Mesendoderm (in vitro differentiated cells): ENCODE data around the gene STAT6.

ENCODE experiments used
- DNase-seq: peaks from one replicate; pipeline ENCODE4 v3.0.0; 2013
- H2AK5ac ChIP-seq: 2 replicates; pipeline ENCODE4 v1.6.1; 2013; ENCODE audit warnings: low read length, inconsistent platforms
- H2BK120ac ChIP-seq: 2 replicates; pipeline ENCODE4 v1.6.1; 2013; ENCODE audit warnings: low read depth, mild to moderate bottlenecking, low read length, moderate library complexity, mixed read lengths
- H2BK15ac ChIP-seq: replicated peaks from 2 replicates; pipeline ENCODE4 v1.6.1; 2013; ENCODE audit warnings: low read depth, mild to moderate bottlenecking, moderate library complexity
- H2BK5ac ChIP-seq: 2 replicates; pipeline ENCODE4 v1.6.1; 2013; ENCODE audit warnings: low read length, inconsistent platforms
- H3K18ac ChIP-seq: 2 replicates; pipeline ENCODE4 v1.6.1; 2013; ENCODE audit warnings: mild to moderate bottlenecking, low read length, mixed read lengths
- H3K23ac ChIP-seq: one replicate; pipeline ENCODE4 v1.6.1; 2013; ENCODE audit warnings: low read length
- H3K27ac ChIP-seq: 2 replicates; pipeline ENCODE4 v1.5.1; 2013; ENCODE audit warnings: low read depth, mild to moderate bottlenecking, inconsistent platforms, low read length, moderate library complexity
- H3K27me3 ChIP-seq: 2 replicates; pipeline ENCODE4 v1.6.1; 2013; ENCODE audit warnings: low read length, control low read depth, mild to moderate bottlenecking, inconsistent platforms; ENCODE audit not compliant: insufficient read depth, poor library complexity
- H3K36me3 ChIP-seq: 2 replicates; pipeline ENCODE4 v1.6.1; 2013; ENCODE audit warnings: low read length, inconsistent platforms; ENCODE audit not compliant: control insufficient read depth, insufficient read depth
- H3K4ac ChIP-seq: one replicate; pipeline ENCODE4 v1.6.1; 2013; ENCODE audit warnings: low read depth, mild to moderate bottlenecking, low read length, moderate library complexity
- H3K4me1 ChIP-seq: 2 replicates; pipeline ENCODE4 v1.6.1; 2013; ENCODE audit warnings: low read depth, low read length, inconsistent platforms; ENCODE audit not compliant: control insufficient read depth
- H3K4me2 ChIP-seq: 2 replicates; pipeline ENCODE4 v1.6.1; 2013; ENCODE audit warnings: low read length
- H3K4me3 ChIP-seq: 2 replicates; pipeline ENCODE4 v1.5.1; 2013; ENCODE audit warnings: mild to moderate bottlenecking, low read length
- H3K56ac ChIP-seq: one replicate; pipeline ENCODE4 v1.6.1; 2013; ENCODE audit warnings: low read length
- H3K79me1 ChIP-seq: 2 replicates; pipeline ENCODE4 v1.6.1; 2013; ENCODE audit warnings: low read length, inconsistent platforms
- H3K79me2 ChIP-seq: 2 replicates; pipeline ENCODE4 v1.6.1; 2013; ENCODE audit warnings: mild to moderate bottlenecking, low read length; ENCODE audit not compliant: control insufficient read depth, insufficient read depth
- H3K9ac ChIP-seq: 2 replicates; pipeline ENCODE4 v1.6.1; 2013; ENCODE audit warnings: low read length, inconsistent platforms
- H4K5ac ChIP-seq: one replicate; pipeline ENCODE4 v1.6.1; 2013; ENCODE audit warnings: low read length
- H4K8ac ChIP-seq: one replicate; pipeline ENCODE4 v1.6.1; 2013; ENCODE audit warnings: low read depth, mild to moderate bottlenecking, control low read depth, low read length, moderate library complexity
- WGBS: extraction: QIAGEN DNeasy Blood & Tissue Kit; methylation state at CpG from one replicate; pipeline ENCODE4 v1.1.7; 2013; ENCODE audit warnings: low lambda C conversion rate, missing lambda C conversion rate; ENCODE audit not compliant: insufficient coverage; ENCODE audit errors: extremely low coverage; 5-methylcytosine and 5-hydroxymethylcytosine counted together

Gene STAT6

DNA sequence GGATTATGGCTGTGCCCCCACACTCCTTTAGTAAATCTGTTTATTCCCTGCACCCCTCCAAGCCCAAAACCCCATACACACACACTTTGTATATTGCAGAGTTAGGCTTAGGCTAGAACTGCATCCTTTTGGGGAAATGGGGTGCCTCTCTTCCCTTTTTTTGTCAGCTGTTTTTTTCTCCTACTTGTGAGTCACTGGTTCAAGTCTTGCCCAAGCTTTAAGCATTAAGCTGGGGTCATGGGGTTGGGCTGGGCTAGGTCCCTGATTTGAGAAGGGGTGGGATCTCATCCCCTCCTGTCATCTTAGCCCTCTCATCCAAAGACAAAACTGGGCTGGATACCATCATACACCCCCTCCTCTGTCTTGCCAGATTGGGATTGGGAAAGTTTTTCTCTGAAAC, 18.7 kb upstream of the STAT6 start:
- H3K4me1 ChIP-seq, result peaks cover 21% of the 10 kb centered on the region
- H3K18ac ChIP-seq, result no peak overlapping the region
- H3K79me2 ChIP-seq, result peaks cover 41% of the 10 kb centered on the region
- H2BK15ac ChIP-seq, result no peak overlapping the region
- H4K8ac ChIP-seq, result no peak overlapping the region
- no peak overlapping the region for H3K27ac ChIP-seq
- peak overlapping the region; percentile 91 for H3K9ac ChIP-seq
- no peak overlapping the region for H3K4ac ChIP-seq
- DNase-seq, result no peak
- no peak overlapping the region for H3K23ac ChIP-seq
- no peak overlapping the region for H2BK120ac ChIP-seq
- H3K4me2 ChIP-seq, result peak overlapping the region; percentile 69
- H3K4me3 ChIP-seq, result no peak overlapping the region
- H2AK5ac ChIP-seq, result no peak overlapping the region
- peak overlapping the region; percentile 89 for H3K56ac ChIP-seq
- no peak overlapping the region for H4K5ac ChIP-seq
- H3K27me3 ChIP-seq, result no peaks in the 10 kb centered on the region
- no peaks in the 10 kb centered on the region for H3K36me3 ChIP-seq
- H3K79me1 ChIP-seq, result peaks cover 16% of the 10 kb centered on the region
- no peak overlapping the region for H2BK5ac ChIP-seq

GRCh38 chr12:57129321-57129842, 18.2 kb upstream of the STAT6 start:
- H3K4ac ChIP-seq, result peak overlapping the region; percentile 98
- H3K4me1 ChIP-seq, result peaks cover 21% of the 10 kb centered on the region
- no peak overlapping the region for H2BK15ac ChIP-seq
- no peak overlapping the region for H3K23ac ChIP-seq
- H3K79me2 ChIP-seq, result peaks cover 41% of the 10 kb centered on the region
- H4K8ac ChIP-seq, result no peak overlapping the region
- H3K27ac ChIP-seq, result peak overlapping the region; percentile 51
- H3K36me3 ChIP-seq, result no peaks in the 10 kb centered on the region
- H3K56ac ChIP-seq, result peak overlapping the region; percentile 89
- no peak overlapping the region for H2BK5ac ChIP-seq
- peak overlapping the region; percentile 91 for H3K9ac ChIP-seq
- H3K4me2 ChIP-seq, result peak overlapping the region; percentile 69
- peak overlapping the region; percentile 97 for H3K18ac ChIP-seq
- peak overlapping the region; percentile 73 for H3K4me3 ChIP-seq
- peak; percentile 70 for DNase-seq
- H4K5ac ChIP-seq, result no peak overlapping the region
- H2BK120ac ChIP-seq, result no peak overlapping the region
- H3K27me3 ChIP-seq, result no peaks in the 10 kb centered on the region
- no CpG with 5 or more reads among the region's 12 CpGs for WGBS
- no peak overlapping the region for H2AK5ac ChIP-seq
- H3K79me1 ChIP-seq, result peaks cover 16% of the 10 kb centered on the region

GRCh38 chr12:57128519-57129247, 17.5 kb upstream of the STAT6 start:
- H4K8ac ChIP-seq, result peak overlapping the region; percentile 65
- peaks cover 20% of the 10 kb centered on the region for H3K4me1 ChIP-seq
- no peaks in the 10 kb centered on the region for H3K36me3 ChIP-seq
- DNase-seq, result peak; percentile 51
- H2BK15ac ChIP-seq, result no peak overlapping the region
- H2AK5ac ChIP-seq, result no peak overlapping the region
- H3K4me2 ChIP-seq, result peak overlapping the region; percentile 85
- H3K27ac ChIP-seq, result peak overlapping the region; percentile 85
- H3K56ac ChIP-seq, result peak overlapping the region; percentile 89
- peak overlapping the region; percentile 73 for H3K4me3 ChIP-seq
- peaks cover 14% of the 10 kb centered on the region for H3K79me1 ChIP-seq
- H4K5ac ChIP-seq, result no peak overlapping the region
- peak overlapping the region; percentile 98 for H3K4ac ChIP-seq
- peak overlapping the region; percentile 85 for H2BK120ac ChIP-seq
- no peaks in the 10 kb centered on the region for H3K27me3 ChIP-seq
- H3K9ac ChIP-seq, result peak overlapping the region; percentile 91
- H2BK5ac ChIP-seq, result peak overlapping the region; percentile 5
- WGBS, result no CpG with 5 or more reads among the region's 35 CpGs
- H3K23ac ChIP-seq, result peak overlapping the region; percentile 81
- H3K79me2 ChIP-seq, result peaks cover 38% of the 10 kb centered on the region
- H3K18ac ChIP-seq, result peak overlapping the region; percentile 97

DNA sequence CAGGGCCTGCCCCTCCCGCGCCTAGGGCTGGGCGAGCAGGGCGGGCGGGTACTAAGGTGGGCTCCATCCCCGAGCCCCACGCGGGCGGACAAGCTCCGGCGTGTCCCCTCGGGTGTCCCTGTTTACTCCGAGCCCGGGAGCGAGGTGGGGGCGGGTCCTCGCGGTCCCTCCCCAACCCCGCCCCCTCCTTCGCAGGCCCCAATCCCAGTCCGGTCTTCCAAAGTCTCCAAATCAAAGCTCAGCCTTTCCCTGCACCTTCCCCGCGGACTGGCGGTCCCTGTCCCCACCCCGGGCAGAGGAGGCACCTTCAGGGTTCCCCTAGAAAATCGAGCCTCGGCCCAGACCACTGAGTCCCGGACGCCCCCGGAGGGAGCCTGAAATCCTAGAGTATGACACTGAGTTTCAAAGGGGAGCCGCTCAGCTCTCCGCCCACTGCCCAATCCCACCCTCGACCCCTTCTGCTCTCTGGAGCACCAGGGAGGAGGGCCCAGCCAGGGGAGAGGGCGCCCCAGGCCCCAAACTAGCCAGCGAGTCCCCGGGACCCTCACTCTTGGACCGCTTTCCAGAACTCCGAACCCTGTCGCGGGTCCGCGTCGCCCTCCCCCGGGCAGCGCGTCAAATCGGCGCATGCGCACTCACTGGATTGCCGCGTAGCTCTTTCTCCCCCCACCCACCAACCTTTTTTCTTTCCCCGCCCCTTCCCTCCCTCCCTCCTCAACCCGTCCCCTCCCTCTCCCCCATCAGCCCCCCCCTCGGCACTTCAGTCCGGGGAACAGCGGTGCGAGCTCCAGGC, 16.8 kb upstream of the STAT6 start, which contains the start of gene LRP1:
Gene LRP1 (plus strand): TSS at position 758 of the 793 bp plus-strand sequence. CDS start 482 bp downstream, outside the sequence.
- Histone ChIP-seq H3K27me3 (no peaks in the 10 kb centered on the region), H3K18ac (peak within 1 kb of the TSS; percentile 97), H2BK120ac (peak within 1 kb of the TSS; percentile 85), H3K79me2 (peaks cover 36% of the 10 kb centered on the region), H2BK5ac (peak within 1 kb of the TSS; percentile 87), H3K23ac (peak within 1 kb of the TSS; percentile 83), H4K8ac (peak within 1 kb of the TSS; percentile 65), H3K4me3 (peak within 1 kb of the TSS; percentile 80), H3K79me1 (peaks cover 13% of the 10 kb centered on the region), H3K36me3 (no peaks in the 10 kb centered on the region), H3K4ac (peak within 1 kb of the TSS; percentile 98), H2BK15ac (no peak within 1 kb of the TSS), H2AK5ac (no peak within 1 kb of the TSS), H3K56ac (peak within 1 kb of the TSS; percentile 98), H3K4me2 (peak within 1 kb of the TSS; percentile 89), H3K4me1 (peaks cover 15% of the 10 kb centered on the region), H4K5ac (no peak within 1 kb of the TSS), H3K9ac (peak within 1 kb of the TSS; percentile 98), H3K27ac (peak within 1 kb of the TSS; percentile 94)
- WGBS, result no CpG with 5 or more reads among the region's 57 CpGs
- peak; percentile 88 for DNase-seq

GRCh38 chr12:57127101-57127725, 16.1 kb upstream of the STAT6 start:
- Histone ChIP-seq H2BK15ac (no peak overlapping the region), H3K23ac (no peak overlapping the region), H3K9ac (peak overlapping the region; percentile 78), H4K5ac (no peak overlapping the region), H3K27ac (no peak overlapping the region), H3K79me2 (peaks cover 31% of the 10 kb centered on the region), H3K18ac (no peak overlapping the region), H3K4me2 (peak overlapping the region; percentile 75), H3K4me1 (peaks cover 10% of the 10 kb centered on the region), H2BK5ac (no peak overlapping the region), H2BK120ac (no peak overlapping the region), H3K4me3 (peak overlapping the region; percentile 61), H3K56ac (peak overlapping the region; percentile 90), H3K36me3 (no peaks in the 10 kb centered on the region), H4K8ac (no peak overlapping the region), H3K27me3 (no peaks in the 10 kb centered on the region), H2AK5ac (no peak overlapping the region), H3K4ac (no peak overlapping the region), H3K79me1 (peaks cover 9% of the 10 kb centered on the region)
- DNase-seq, result peak; percentile 89
- whole genome bisulfite sequencing, result no CpG with 5 or more reads among the region's 26 CpGs
